ENCODE results near the gene ZNF678.

Gene ZNF678

GRCh38 chr1:227712648-227713047, 149.3 kb downstream of the ZNF678 start:
- H3K4me3 ChIP-seq (replicated peaks; ENCODE audit: low read depth, low read length), result no peak overlapping the region
- no peak for TF ChIP-seq CTCF (IDR thresholded peaks at IDR 0.05; ENCODE audit: low read depth, low read length, missing control alignments)
- no peak for DNase-seq (ENCODE audit: extremely low read depth, low read depth)

- TF ChIP-seq CTCF (IDR thresholded peaks at IDR 0.05; ENCODE audit: low read depth, low read length, missing control alignments), result no peak
- no peak overlapping the region for H3K4me3 ChIP-seq (replicated peaks; ENCODE audit: low read depth, low read length)
- DNase-seq (ENCODE audit: extremely low read depth, low read depth), result no peak
Observed at GRCh38 chr1:227718932-227719331, 155.6 kb downstream of the ZNF678 start.

GRCh38 chr1:227723474-227723873, 160.1 kb downstream of the ZNF678 start:
- DNase-seq (ENCODE audit: extremely low read depth, low read depth), result peak; percentile 19
- H3K4me3 ChIP-seq (replicated peaks; ENCODE audit: low read depth, low read length), result no peak overlapping the region
- TF ChIP-seq CTCF (IDR thresholded peaks at IDR 0.05; ENCODE audit: low read depth, low read length, missing control alignments), result no peak

GRCh38 chr1:227725046-227725445, 161.7 kb downstream of the ZNF678 start:
- DNase-seq (ENCODE audit: extremely low read depth, low read depth), result no peak
- TF ChIP-seq CTCF (IDR thresholded peaks at IDR 0.05; ENCODE audit: low read depth, low read length, missing control alignments), result no peak
- H3K4me3 ChIP-seq (replicated peaks; ENCODE audit: low read depth, low read length), result no peak overlapping the region

GRCh38 chr1:227726318-227726717, 163.0 kb downstream of the ZNF678 start:
- no peak overlapping the region for H3K4me3 ChIP-seq (replicated peaks; ENCODE audit: low read depth, low read length)
- no peak for TF ChIP-seq CTCF (IDR thresholded peaks at IDR 0.05; ENCODE audit: low read depth, low read length, missing control alignments)
- no peak for DNase-seq (ENCODE audit: extremely low read depth, low read depth)
